K562 (cell line): Measurements from ENCODE around the gene TBC1D1. TPM values are rescaled to one million over a fixed set of nuclear protein-coding genes. Genes with fewer than 3 reads are reported as not detected.

Source experiments
- ATAC-seq: fragments of 200-7000 bp; cut with Tn5 transposase; 3 replicates; pipeline ENCODE4 v1.9.1; 2020; ENCODE audit warnings: moderate library complexity
- BruUV-seq: library from RNA; stranded (reverse); fragments of 400-500 nt; replicated peaks from 2 replicates; lab custom pipeline; 2021; lab: Mats Ljungman, UMichigan
- CTCF ChIA-PET: fragments of 300-600 bp; formaldehyde crosslinking; extraction: SDS; loops from one replicate; lab custom pipeline; 2021; ENCODE audit warnings: low intra/inter-chr PET ratio; lab: Yijun Ruan, JAX
- POLR2A ChIA-PET: fragments of 300-600, 350-650 bp; sonication (Branson Sonifier 250); formaldehyde crosslinking; extraction: SDS; loops from one replicate; lab custom pipeline; 2021; ENCODE audit warnings: antibody characterized with exemption, inconsistent platforms; lab: Yijun Ruan, JAX
- DNase-seq, 4 experiments: peaks; one replicate each; pipeline versions ENCODE4 v3.0.0 to v3.0.0-alpha.2; 2011 to 2018; ENCODE audit warnings: low spot score in 3 of 4, mixed read lengths in 3 of 4; ENCODE audit errors: extremely low read depth in 1 of 4
- FAIRE-seq: peaks from 2 replicates; lab custom pipeline; 2011; peaks lifted over from hg19 to GRCh38; lab: Jason Lieb, UNC
- H2AFZ ChIP-seq: 2 replicates; pipeline ENCODE4 v1.6.0; 2011; ENCODE audit warnings: low read depth, low read length, control low read depth, inconsistent platforms
- H3K27ac ChIP-seq: fragments of 200-600 bp; 3 replicates; pipeline ENCODE4 v1.8.0; 2011; ENCODE audit warnings: low read depth, mild to moderate bottlenecking, control low read depth, inconsistent platforms, low read length, moderate library complexity, mixed read lengths; ENCODE audit errors: extremely low read depth
- H3K27me3 ChIP-seq, 2 experiments: fragments of 300-600 bp in 1 of 2; 2 replicates in 1 of 2; 3 replicates in 1 of 2; pipeline versions ENCODE4 v1.6.0 to v1.8.0; 2011; ENCODE audit warnings: inconsistent platforms in 2 of 2, low read length in 2 of 2, mild to moderate bottlenecking in 1 of 2, mixed read lengths in 1 of 2, moderate library complexity in 1 of 2; ENCODE audit not compliant: control insufficient read depth in 2 of 2, insufficient read depth in 2 of 2
- H3K36me3 ChIP-seq: fragments of 300-600 bp; 3 replicates; pipeline ENCODE4 v1.8.0; 2011; ENCODE audit warnings: mild to moderate bottlenecking, low read length, inconsistent platforms; ENCODE audit not compliant: control insufficient read depth, insufficient read depth
- H3K4me1 ChIP-seq, 2 experiments: fragments of 200-600 bp in 1 of 2; replicated peaks in 1 of 2; 2 replicates in 1 of 2; 3 replicates in 1 of 2; pipeline versions ENCODE4 v1.5.1 to v1.8.0; 2011; ENCODE audit warnings: inconsistent platforms in 2 of 2, low read length in 2 of 2, mild to moderate bottlenecking in 1 of 2, mixed read lengths in 1 of 2, moderate library complexity in 1 of 2; ENCODE audit not compliant: control insufficient read depth in 2 of 2, insufficient read depth in 2 of 2
- H3K4me2 ChIP-seq: 2 replicates; pipeline ENCODE4 v1.6.1; 2011; ENCODE audit warnings: low read length, control low read depth, inconsistent platforms, mixed read lengths; ENCODE audit not compliant: insufficient read depth
- H3K4me3 ChIP-seq: fragments of 200-600 bp; sonication (generic), shearing (Covaris generic); 2 replicates; pipeline ENCODE4 v1.5.1; 2016; ENCODE audit warnings: control low read depth, inconsistent platforms
- H3K79me2 ChIP-seq: fragments of 200-600 bp; 3 replicates; pipeline ENCODE4 v1.8.0; 2011; ENCODE audit warnings: low read length, inconsistent platforms; ENCODE audit not compliant: control insufficient read depth, insufficient read depth
- H3K9ac ChIP-seq, 2 experiments: 2 replicates each; pipeline versions ENCODE4 v1.6.0 to v1.6.1; 2011; ENCODE audit warnings: low read depth in 2 of 2, low read length in 2 of 2, control low read depth in 1 of 2, inconsistent platforms in 1 of 2, mild to moderate bottlenecking in 1 of 2, mixed read lengths in 1 of 2; ENCODE audit not compliant: insufficient read depth in 1 of 2
- H3K9me1 ChIP-seq: one replicate; pipeline ENCODE4 v1.6.0; 2011; ENCODE audit warnings: inconsistent platforms, mild to moderate bottlenecking, low read length, moderate library complexity; ENCODE audit not compliant: control insufficient read depth, insufficient read depth
- H3K9me3 ChIP-seq: replicated peaks from 2 replicates; pipeline ENCODE4 v1.5.1; 2011; ENCODE audit warnings: low read depth, low read length, inconsistent platforms; ENCODE audit not compliant: control insufficient read depth, insufficient read depth
- H4K20me1 ChIP-seq: replicated peaks from 2 replicates; pipeline ENCODE4 v1.6.1; 2011; ENCODE audit warnings: low read length, inconsistent platforms, mixed read lengths; ENCODE audit not compliant: control insufficient read depth, insufficient read depth
- FOXA3 ChIP-seq, 2 experiments: fragments of 450-650 bp in 1 of 2; sonication (generic) in 1 of 2; formaldehyde crosslinking; IDR thresholded peaks in 1 of 2; conservative IDR thresholded peaks in 1 of 2; 2 replicates each; pipeline versions ENCODE4 v1.4.0 to v1.8.0; 2020 to 2022; ENCODE audit warnings: mild to moderate bottlenecking in 2 of 2, missing genetic modification reagents in 1 of 2
- HCFC1 ChIP-seq: IDR thresholded peaks from 2 replicates; pipeline ENCODE4 v1.6.1; 2012; ENCODE audit warnings: low read depth, low read length, improper control_type of control experiment
- SMAD3 ChIP-seq: fragments of 450-650 bp; formaldehyde crosslinking; conservative IDR thresholded peaks from 2 replicates; pipeline ENCODE4 v1.4.0; 2020; ENCODE audit warnings: mild to moderate bottlenecking
- SRF ChIP-seq, 2 experiments: fragments of 250-450, 450-650 bp in 1 of 2; sonication (Bioruptor Pico) in 1 of 2; sonication (generic) in 1 of 2; formaldehyde crosslinking; IDR thresholded peaks; 2 replicates each; pipeline versions ENCODE4 v1.5.0 to v1.5.1; 2020 to 2022; ENCODE audit warnings: mild to moderate bottlenecking in 1 of 2, missing genetic modification reagents in 1 of 2
- WGBS: fragments of 100-300 bp; shearing (Covaris generic); methylation state at CpG from one replicate; pipeline ENCODE4 v1.1.6; 2016; ENCODE audit warnings: low coverage, mixed read lengths; ENCODE audit not compliant: insufficient coverage; ENCODE audit errors: missing lambda C conversion rate; 5-methylcytosine and 5-hydroxymethylcytosine counted together
- in situ Hi-C: fragments of 300-500 bp; cut with MboI; formaldehyde crosslinking; loops from 4 replicates; pipeline ENCODE4 v1.15.0; 2018; ENCODE audit warnings: inconsistent platforms, mixed read lengths
- intact Hi-C: fragments of 100-400 bp; cut with micrococcal nuclease; formaldehyde crosslinking; loops from 2 replicates; pipeline ENCODE4 v1.14.2; 2022
- polyA plus RNA-seq, 8 experiments: library from polyadenylated mRNA; depleted of rRNA in 4 of 8; stranded (reverse) in 5 of 8; unstranded in 3 of 8; fragments of >200 nt; fragmentation: Nextera tagmentation in 2 of 8; fragmentation: Illumina TruSeq in 1 of 8; extraction: Ambion mirVana in 2 of 8; extraction: Trizol in 1 of 8; gene quantifications; 2 replicates each; pipeline versions ENCODE4 v1.2.1 to v1.2.3, GENCODE V29; 2011 to 2014; ENCODE audit warnings: inconsistent platforms in 1 of 8, missing spikeins in 1 of 8
- total RNA-seq, 7 experiments: library from RNA; depleted of rRNA in 6 of 7; stranded (reverse); fragments of >200 nt in 6 of 7; fragmentation: Illumina TruSeq in 2 of 7; extraction: Trizol in 2 of 7; gene quantifications; 2 replicates each; pipeline versions ENCODE4 v1.2.1 to v1.2.3, GENCODE V29; 2011 to 2021; ENCODE audit warnings: low replicate concordance in 1 of 7

Gene TBC1D1
- total and polyA plus RNA-seq, 9 of the 15 experiments (the other 6 are each of a cell fraction or from before 2014, with no cell fraction given), result 0.59 to 14.2 (median 8.8) TPM

DNA sequence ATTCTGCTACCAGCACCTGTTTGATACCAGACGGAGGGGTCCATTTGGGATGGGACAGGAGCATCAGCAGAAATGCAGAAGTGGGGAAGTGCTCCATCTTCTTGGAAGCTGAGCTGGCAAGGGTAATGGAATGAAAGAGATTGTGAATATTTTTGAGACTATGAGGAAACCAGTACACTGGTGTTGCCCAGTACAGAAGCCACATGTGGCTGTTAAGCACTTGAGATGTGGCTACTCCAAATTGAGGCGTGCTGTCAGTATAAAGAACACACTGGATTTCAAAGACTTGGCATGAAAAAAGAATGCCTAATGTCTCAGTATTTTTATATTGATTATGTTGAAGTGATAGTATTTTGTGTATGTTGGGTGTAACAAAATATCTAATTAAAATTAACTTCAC is 222.7 kb downstream of the TBC1D1 start (continued):
- TF ChIP-seq SRF (CRISPR knock-in tag; IDR thresholded peaks at IDR 0.05), result no peak
- TF ChIP-seq, all 486 proteins: peak for 0

DNA sequence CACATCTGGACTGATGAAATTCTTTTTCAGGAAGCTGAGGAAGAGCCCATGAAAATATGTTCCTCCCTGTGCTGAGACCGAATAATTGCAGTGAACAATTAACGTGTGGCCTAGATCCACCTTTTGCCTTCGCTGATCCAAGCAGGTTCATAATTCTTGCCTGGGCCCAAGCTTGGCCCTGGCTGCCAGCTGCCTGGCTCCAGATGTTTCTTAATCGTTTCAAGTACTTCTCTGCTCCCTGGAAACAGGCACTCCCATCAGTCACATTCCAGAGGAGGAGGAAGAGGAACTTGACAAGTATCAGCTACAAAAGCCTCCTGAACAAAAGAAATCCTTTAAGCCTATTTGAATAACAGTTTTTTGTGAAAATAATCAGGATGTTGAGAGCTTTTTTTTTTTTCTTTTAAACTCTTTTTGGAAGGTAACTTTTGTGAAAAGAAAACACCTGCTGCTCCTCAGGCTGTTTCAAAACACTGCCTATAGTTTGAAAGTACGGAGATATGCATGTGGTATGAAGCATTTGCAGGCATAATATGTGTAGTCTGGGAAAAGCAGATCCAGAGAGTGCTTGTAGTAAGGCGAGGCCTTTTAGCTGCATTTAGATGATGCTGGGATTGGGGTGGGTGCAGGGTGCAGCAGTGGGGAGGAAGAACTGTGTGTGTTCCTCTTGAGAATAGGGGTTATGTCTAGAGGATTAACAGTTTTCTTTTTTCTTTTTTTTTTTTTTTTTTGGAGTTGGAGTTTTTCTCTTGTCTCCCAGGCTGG is 223.7 kb downstream of the TBC1D1 start:
- in situ Hi-C loops, result no loop called here
- Histone ChIP-seq H3K4me1 (no peaks in the 10 kb centered on the region), H3K36me3 (no peaks in the 10 kb centered on the region), H4K20me1 (0 out of 2 replicates have a peak, but pooled peaks cover 6% of the 10 kb centered on the region), H2AFZ (no peak overlapping the region), H3K79me2 (no peaks in the 10 kb centered on the region), H3K9me3 (no peaks in the 10 kb centered on the region), H3K9ac (no peak overlapping the region), H3K27ac (no peak overlapping the region), H3K27me3 (peaks cover 3 to 20% of the 10 kb centered on the region in 2 experiments; a peak in 3 of 5 replicates), H3K4me2 (no peak overlapping the region), H3K4me3 (no peak overlapping the region), H3K9me1 (no peaks in the 10 kb centered on the region)
- ATAC-seq (no peak), FAIRE-seq (no peak), DNase-seq (no peak)
- TF ChIP-seq FOXA3 (CRISPR knock-in tag; conservative IDR thresholded peaks at IDR 0.05 in 1 of 2, IDR thresholded peaks at IDR 0.05 in 1 of 2) (no peak), HCFC1 (no peak), SMAD3 (CRISPR knock-in tag) (no peak)
- ChIA-PET POLR2A (interaction anchor here (0.8 to 1.2 kb wide), 3 partner anchors 11 to 19 kb away, joined by 3 to 4 read pairs (median 3); no protein-coding TSS in a partner anchor), CTCF (no interaction called here)
- no TSS peak for BruUV-seq
- intact Hi-C loops, result no loop called here
- 15% methylated on average over 6 of the region's 6 CpGs for WGBS
